Measurements from ENCODE around the gene BICD1.

- TF ChIP-seq TCF12 (IDR thresholded peaks at IDR 0.05) (no peak), CTCF (IDR thresholded peaks at IDR 0.05) (no peak), YY1 (IDR thresholded peaks at IDR 0.05; ENCODE audit: low read depth) (no peak), MAX (IDR thresholded peaks at IDR 0.05; ENCODE audit: low read depth) (no peak), ELF1 (IDR thresholded peaks at IDR 0.05) (no peak), POLR2AphosphoS5 (IDR thresholded peaks at IDR 0.05; ENCODE audit: low read depth, low read length) (no peak), RAD21 (IDR thresholded peaks at IDR 0.05; ENCODE audit: low read length) (no peak), MXI1 (IDR thresholded peaks at IDR 0.05; ENCODE audit: low read depth, low read length) (no peak)
Measured at GRCh38 chr12:32183650-32184049, 77.0 kb downstream of the BICD1 start.
